DND-41 (cell line): ENCODE results near the gene GADD45GIP1.

Source experiments
- ATAC-seq: fragments of 200-7000 bp; cut with Tn5 transposase; 3 replicates; pipeline ENCODE4 v1.9.1; 2021; ENCODE audit warnings: low read depth; ENCODE audit not compliant: insufficient read depth
- DNase-seq: peaks from one replicate; pipeline ENCODE4 v3.0.0-alpha.2; 2020
- H2AFZ ChIP-seq: 2 replicates; pipeline ENCODE4 v1.6.0; 2012; ENCODE audit warnings: low read depth, low read length
- H3K27ac ChIP-seq: 2 replicates; pipeline ENCODE4 v1.5.1; 2012; ENCODE audit warnings: low read length, inconsistent platforms
- H3K27me3 ChIP-seq: fragments of 200-600 bp; sonication (generic); 2 replicates; pipeline ENCODE4 v1.6.0; 2012; ENCODE audit warnings: low read length, mild to moderate bottlenecking, inconsistent platforms; ENCODE audit not compliant: insufficient read depth, poor library complexity
- H3K36me3 ChIP-seq: 2 replicates; pipeline ENCODE4 v1.5.1; 2012; ENCODE audit warnings: low read length, inconsistent platforms; ENCODE audit not compliant: insufficient read depth
- H3K4me1 ChIP-seq: 2 replicates; pipeline ENCODE4 v1.5.1; 2012; ENCODE audit warnings: mild to moderate bottlenecking, low read length; ENCODE audit not compliant: insufficient read depth
- H3K4me2 ChIP-seq: 2 replicates; pipeline ENCODE4 v1.6.0; 2012; ENCODE audit warnings: mild to moderate bottlenecking, moderate library complexity, low read length, inconsistent platforms; ENCODE audit not compliant: insufficient read depth
- H3K4me3 ChIP-seq, 2 experiments: fragments of 200-600 bp in 1 of 2; shearing (Covaris generic) in 1 of 2; 2 replicates each; pipeline ENCODE4 v1.5.1; 2012 to 2016; ENCODE audit warnings: inconsistent platforms in 2 of 2, low read length in 2 of 2, mild to moderate bottlenecking in 2 of 2, low read depth in 1 of 2, moderate library complexity in 1 of 2
- H3K79me2 ChIP-seq: 2 replicates; pipeline ENCODE4 v1.6.0; 2012; ENCODE audit warnings: low read length, inconsistent platforms; ENCODE audit not compliant: insufficient read depth
- H3K9ac ChIP-seq: 2 replicates; pipeline ENCODE4 v1.6.0; 2012; ENCODE audit warnings: low read depth, mild to moderate bottlenecking, inconsistent platforms, low read length, moderate library complexity
- H3K9me3 ChIP-seq: 2 replicates; pipeline ENCODE4 v1.5.1; 2012; ENCODE audit warnings: low read length, moderate library complexity, mild to moderate bottlenecking, inconsistent platforms; ENCODE audit not compliant: insufficient read depth, severe bottlenecking
- H4K20me1 ChIP-seq: 2 replicates; pipeline ENCODE4 v1.6.0; 2012; ENCODE audit warnings: low read length; ENCODE audit not compliant: insufficient read depth
- EZH2 ChIP-seq: IDR thresholded peaks from 3 replicates; pipeline ENCODE4 v1.6.1; 2012; ENCODE audit warnings: borderline replicate concordance, low read depth, mild to moderate bottlenecking, moderate library complexity, low read length, inconsistent platforms; ENCODE audit not compliant: severe bottlenecking
- TF ChIP-seq, protein P1 (sequence below): IDR thresholded peaks from 2 replicates; pipeline ENCODE4 v1.5.1; 2012; ENCODE audit warnings: borderline replicate concordance, low read length, moderate library complexity, mild to moderate bottlenecking; ENCODE audit not compliant: poor library complexity, severe bottlenecking; ENCODE audit errors: extremely low read depth

The GADD45GIP1 gene

DNA sequence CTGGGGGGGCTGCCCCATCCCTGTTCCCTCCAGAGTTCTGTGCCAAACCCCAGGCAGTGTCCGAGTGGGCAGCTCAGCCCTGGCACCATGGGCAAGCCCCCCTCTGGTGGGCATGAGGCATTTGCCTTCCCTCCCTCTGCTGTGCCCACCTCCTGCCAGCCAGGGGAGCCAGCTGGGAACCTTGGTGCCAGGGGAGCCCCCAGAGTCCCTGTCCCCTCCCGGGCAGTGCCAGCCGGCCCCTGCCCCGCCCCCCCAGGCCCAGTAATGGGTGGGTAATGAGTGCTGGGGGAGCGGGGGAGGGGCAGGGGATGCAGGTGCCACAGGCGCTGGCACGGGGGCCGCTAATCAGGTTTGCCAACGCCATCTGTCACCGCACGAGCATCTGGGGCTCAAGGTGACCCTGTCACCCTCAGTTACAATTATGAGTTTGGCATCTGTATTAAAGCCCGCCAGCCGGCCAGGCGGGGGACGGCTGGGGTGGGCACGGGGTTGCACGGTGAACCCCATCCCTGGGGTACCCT lies 18.3 kb upstream of the GADD45GIP1 start:
- Histone ChIP-seq H4K20me1 (0 out of 2 replicates have a peak, but pooled peaks cover 3% of the 10 kb centered on the region), H3K79me2 (no peaks in the 10 kb centered on the region), H2AFZ (no peak overlapping the region), H3K4me3 (no peak overlapping the region), H3K27me3 (no peaks in the 10 kb centered on the region), H3K9ac (no peak overlapping the region), H3K27ac (no peak overlapping the region), H3K36me3 (no peaks in the 10 kb centered on the region), H3K4me2 (no peak overlapping the region), H3K9me3 (no peaks in the 10 kb centered on the region), H3K4me1 (no peaks in the 10 kb centered on the region)
- DNase-seq (no peak), ATAC-seq (no peak)
- TF ChIP-seq, protein P1, sequence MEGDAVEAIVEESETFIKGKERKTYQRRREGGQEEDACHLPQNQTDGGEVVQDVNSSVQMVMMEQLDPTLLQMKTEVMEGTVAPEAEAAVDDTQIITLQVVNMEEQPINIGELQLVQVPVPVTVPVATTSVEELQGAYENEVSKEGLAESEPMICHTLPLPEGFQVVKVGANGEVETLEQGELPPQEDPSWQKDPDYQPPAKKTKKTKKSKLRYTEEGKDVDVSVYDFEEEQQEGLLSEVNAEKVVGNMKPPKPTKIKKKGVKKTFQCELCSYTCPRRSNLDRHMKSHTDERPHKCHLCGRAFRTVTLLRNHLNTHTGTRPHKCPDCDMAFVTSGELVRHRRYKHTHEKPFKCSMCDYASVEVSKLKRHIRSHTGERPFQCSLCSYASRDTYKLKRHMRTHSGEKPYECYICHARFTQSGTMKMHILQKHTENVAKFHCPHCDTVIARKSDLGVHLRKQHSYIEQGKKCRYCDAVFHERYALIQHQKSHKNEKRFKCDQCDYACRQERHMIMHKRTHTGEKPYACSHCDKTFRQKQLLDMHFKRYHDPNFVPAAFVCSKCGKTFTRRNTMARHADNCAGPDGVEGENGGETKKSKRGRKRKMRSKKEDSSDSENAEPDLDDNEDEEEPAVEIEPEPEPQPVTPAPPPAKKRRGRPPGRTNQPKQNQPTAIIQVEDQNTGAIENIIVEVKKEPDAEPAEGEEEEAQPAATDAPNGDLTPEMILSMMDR: no peak
- TF ChIP-seq EZH2: no peak

DNA sequence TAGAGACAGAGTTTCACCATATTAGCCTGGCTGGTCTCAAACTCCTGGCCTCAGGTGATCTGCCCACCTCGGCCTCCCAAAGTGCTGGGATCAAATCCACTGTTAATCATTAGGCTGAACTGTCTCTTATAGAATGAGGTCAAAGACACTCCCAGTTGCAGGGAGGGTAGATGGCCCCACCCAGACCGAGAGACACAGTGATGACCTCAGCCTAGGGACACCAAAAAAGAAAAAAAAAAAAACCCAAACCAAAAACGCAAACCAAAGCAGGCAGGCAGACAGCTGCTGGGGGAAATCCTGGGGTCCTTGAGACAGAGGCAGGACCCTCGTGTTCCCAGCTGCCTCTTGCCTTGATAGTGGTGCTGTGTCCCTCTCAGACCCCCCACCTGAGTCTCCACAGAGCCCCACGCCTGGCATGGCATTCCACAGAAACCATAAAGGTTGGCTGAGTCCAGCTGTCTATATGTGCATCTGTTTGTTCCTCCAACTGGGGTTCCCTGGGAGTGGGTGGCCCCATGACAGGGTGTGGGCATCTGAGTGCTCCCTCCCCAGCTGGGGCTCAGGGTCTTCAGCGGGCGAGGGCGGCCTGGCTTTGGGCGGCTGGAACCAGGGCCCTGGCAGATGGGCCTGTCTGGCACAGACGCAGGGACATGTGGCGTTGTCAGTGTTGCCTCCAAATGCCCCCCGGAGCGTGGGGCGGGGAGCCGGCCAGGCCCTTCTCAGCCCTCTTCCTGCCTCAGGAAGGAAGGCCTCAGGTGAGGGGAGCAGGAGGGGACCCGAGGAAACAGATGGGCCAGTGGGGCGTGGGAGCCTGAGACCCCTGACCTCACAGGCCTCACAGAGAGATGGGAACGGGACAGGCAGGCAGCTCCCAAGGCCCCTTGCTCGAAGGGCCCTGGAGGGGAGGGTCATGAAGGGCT lies 17.5 kb upstream of the GADD45GIP1 start:
- H4K20me1 ChIP-seq: 0 out of 2 replicates have a peak, but pooled peaks cover 3% of the 10 kb centered on the region
- no peak for ATAC-seq
- no peak overlapping the region for H3K4me2 ChIP-seq
- H2AFZ ChIP-seq: no peak overlapping the region
- H3K36me3 ChIP-seq: no peaks in the 10 kb centered on the region
- no peak overlapping the region for H3K9ac ChIP-seq
- H3K27me3 ChIP-seq: no peaks in the 10 kb centered on the region
- H3K79me2 ChIP-seq: no peaks in the 10 kb centered on the region
- no peak overlapping the region for H3K27ac ChIP-seq
- H3K9me3 ChIP-seq: no peaks in the 10 kb centered on the region
- no peaks in the 10 kb centered on the region for H3K4me1 ChIP-seq
- H3K4me3 ChIP-seq: no peak overlapping the region
- no peak for TF ChIP-seq EZH2
- TF ChIP-seq, protein P1: no peak
- DNase-seq: no peak

DNA sequence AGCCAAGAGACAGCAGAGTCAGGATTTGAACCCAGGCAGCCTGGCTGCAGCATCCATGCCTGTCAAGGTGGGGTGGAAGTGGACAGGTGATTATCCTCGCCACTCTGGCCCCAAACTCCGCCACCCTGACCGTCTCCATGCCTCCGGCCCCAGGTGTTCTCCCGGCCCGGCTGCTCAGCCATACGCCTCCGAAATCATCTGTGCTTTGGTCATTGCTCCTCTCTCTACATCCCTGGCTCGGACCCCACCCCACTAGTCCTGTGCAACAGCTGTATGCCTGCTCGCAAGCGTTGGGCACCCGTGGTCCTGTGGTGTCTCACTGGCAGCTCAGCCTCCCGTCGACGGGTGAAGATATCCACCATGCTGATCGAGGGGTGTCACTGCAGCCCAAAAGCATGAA lies 16.2 kb upstream of the GADD45GIP1 start:
- Histone ChIP-seq H3K27ac (no peak overlapping the region), H3K4me3 (no peak overlapping the region), H3K27me3 (no peaks in the 10 kb centered on the region), H3K9me3 (no peaks in the 10 kb centered on the region), H3K9ac (no peak overlapping the region), H3K79me2 (no peaks in the 10 kb centered on the region), H3K4me1 (no peaks in the 10 kb centered on the region), H2AFZ (no peak overlapping the region), H3K4me2 (no peak overlapping the region), H3K36me3 (no peaks in the 10 kb centered on the region), H4K20me1 (0 out of 2 replicates have a peak, but pooled peaks cover 3% of the 10 kb centered on the region)
- DNase-seq (no peak), ATAC-seq (no peak)
- TF ChIP-seq, protein P1: no peak
- TF ChIP-seq EZH2: no peak
